Neural progenitor cell (in vitro differentiated cells): ENCODE results near the gene ERGIC1.

Experiments used
- EZH2phosphoT487 ChIP-seq: fragments of 200-600 bp; sonication (generic); IDR thresholded peaks from 2 replicates; pipeline ENCODE4 v1.6.1; 2017; ENCODE audit warnings: antibody characterized with exemption
- TF ChIP-seq, protein P1 (sequence below): fragments of 200-600 bp; sonication (generic); IDR thresholded peaks from 2 replicates; pipeline ENCODE4 v1.5.1; 2017; ENCODE audit warnings: antibody characterized with exemption, mild to moderate bottlenecking

GRCh38 chr5:172788771-172789686, 45.0 kb upstream of the ERGIC1 start:
- TF ChIP-seq, protein P1, sequence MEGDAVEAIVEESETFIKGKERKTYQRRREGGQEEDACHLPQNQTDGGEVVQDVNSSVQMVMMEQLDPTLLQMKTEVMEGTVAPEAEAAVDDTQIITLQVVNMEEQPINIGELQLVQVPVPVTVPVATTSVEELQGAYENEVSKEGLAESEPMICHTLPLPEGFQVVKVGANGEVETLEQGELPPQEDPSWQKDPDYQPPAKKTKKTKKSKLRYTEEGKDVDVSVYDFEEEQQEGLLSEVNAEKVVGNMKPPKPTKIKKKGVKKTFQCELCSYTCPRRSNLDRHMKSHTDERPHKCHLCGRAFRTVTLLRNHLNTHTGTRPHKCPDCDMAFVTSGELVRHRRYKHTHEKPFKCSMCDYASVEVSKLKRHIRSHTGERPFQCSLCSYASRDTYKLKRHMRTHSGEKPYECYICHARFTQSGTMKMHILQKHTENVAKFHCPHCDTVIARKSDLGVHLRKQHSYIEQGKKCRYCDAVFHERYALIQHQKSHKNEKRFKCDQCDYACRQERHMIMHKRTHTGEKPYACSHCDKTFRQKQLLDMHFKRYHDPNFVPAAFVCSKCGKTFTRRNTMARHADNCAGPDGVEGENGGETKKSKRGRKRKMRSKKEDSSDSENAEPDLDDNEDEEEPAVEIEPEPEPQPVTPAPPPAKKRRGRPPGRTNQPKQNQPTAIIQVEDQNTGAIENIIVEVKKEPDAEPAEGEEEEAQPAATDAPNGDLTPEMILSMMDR = no peak
- TF ChIP-seq EZH2phosphoT487 = no peak
